ENCODE results near the gene SEC61A2.

DNA sequence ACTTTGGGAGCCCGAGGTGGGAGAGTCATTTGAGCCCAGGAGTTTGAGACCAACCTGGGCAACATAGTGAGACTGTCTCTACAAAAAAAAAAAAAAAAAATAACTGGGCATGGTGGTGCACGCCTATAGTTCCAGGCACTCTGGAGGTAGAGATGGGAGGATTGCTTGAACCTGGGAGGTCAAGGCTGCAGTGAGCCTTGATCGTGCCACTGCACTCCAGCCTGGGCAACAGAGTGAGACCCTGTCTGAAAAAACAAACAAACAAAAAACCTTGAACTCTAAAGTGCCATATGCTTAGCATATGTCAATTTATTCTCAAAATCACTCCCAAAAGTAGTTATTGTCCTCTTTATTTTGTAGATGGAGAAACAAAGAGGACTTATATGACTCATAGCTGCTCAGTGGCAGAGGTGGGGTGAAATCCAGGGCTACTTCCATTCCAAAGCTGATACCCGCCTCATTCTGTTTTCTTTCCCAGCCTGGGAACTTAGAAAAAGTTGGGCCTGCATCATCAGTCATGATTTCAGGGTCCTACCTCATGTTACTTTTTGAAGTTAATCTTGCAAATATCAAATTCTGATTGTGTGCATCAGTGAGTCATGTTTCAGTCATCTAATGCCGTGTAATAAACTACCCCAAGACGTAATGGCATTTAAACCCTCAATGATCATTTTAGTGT lies 47.5 kb upstream of the SEC61A2 start:
- TF ChIP-seq, protein P1, sequence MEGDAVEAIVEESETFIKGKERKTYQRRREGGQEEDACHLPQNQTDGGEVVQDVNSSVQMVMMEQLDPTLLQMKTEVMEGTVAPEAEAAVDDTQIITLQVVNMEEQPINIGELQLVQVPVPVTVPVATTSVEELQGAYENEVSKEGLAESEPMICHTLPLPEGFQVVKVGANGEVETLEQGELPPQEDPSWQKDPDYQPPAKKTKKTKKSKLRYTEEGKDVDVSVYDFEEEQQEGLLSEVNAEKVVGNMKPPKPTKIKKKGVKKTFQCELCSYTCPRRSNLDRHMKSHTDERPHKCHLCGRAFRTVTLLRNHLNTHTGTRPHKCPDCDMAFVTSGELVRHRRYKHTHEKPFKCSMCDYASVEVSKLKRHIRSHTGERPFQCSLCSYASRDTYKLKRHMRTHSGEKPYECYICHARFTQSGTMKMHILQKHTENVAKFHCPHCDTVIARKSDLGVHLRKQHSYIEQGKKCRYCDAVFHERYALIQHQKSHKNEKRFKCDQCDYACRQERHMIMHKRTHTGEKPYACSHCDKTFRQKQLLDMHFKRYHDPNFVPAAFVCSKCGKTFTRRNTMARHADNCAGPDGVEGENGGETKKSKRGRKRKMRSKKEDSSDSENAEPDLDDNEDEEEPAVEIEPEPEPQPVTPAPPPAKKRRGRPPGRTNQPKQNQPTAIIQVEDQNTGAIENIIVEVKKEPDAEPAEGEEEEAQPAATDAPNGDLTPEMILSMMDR (conservative IDR thresholded peaks at IDR 0.05) = no peak
- TF ChIP-seq ZFX (IDR thresholded peaks at IDR 0.05) = no peak

All from C4-2B (cell line).